SK-N-SH (cell line): Measurements from ENCODE around the gene EPB41L4A.

Experiments
- CHD2 ChIP-seq: fragments of 150-350 bp; IDR thresholded peaks from 2 replicates; pipeline ENCODE4 v1.6.1; 2018; ENCODE audit warnings: low read length; ENCODE audit not compliant: partially characterized antibody
- EZH2phosphoT487 ChIP-seq: fragments of 200-600 bp; sonication (generic); IDR thresholded peaks from 2 replicates; pipeline ENCODE4 v1.6.1; 2017; ENCODE audit warnings: low read depth, mixed run types, mild to moderate bottlenecking, antibody characterized with exemption, moderate library complexity, borderline replicate concordance
- GATA2 ChIP-seq: sonication (generic); formaldehyde crosslinking; IDR thresholded peaks from 2 replicates; pipeline ENCODE4 v1.5.0; 2020; ENCODE audit warnings: mild to moderate bottlenecking, missing genetic modification reagents
- NRF1 ChIP-seq: IDR thresholded peaks from 2 replicates; pipeline ENCODE4 v1.6.1; 2012; ENCODE audit warnings: low read depth, mild to moderate bottlenecking, low read length
- TAF1 ChIP-seq: IDR thresholded peaks from 2 replicates; pipeline ENCODE4 v1.6.1; 2012; ENCODE audit warnings: low read depth, mild to moderate bottlenecking, low read length, moderate library complexity, borderline replicate concordance
- YY1 ChIP-seq: IDR thresholded peaks from 2 replicates; pipeline ENCODE4 v1.4.0; 2012; ENCODE audit warnings: low read depth, mild to moderate bottlenecking
- TF ChIP-seq, protein P1 (sequence below): fragments of 200-600 bp; sonication (generic); IDR thresholded peaks from 2 replicates; pipeline ENCODE4 v1.6.1; 2017; ENCODE audit warnings: antibody characterized with exemption, mild to moderate bottlenecking, moderate library complexity
- TF ChIP-seq, protein P2 (sequence below): fragments of 150-350 bp; IDR thresholded peaks from 2 replicates; pipeline ENCODE4 v1.6.1; 2017; ENCODE audit warnings: antibody characterized with exemption, low read length, low read depth, borderline replicate concordance
- TF ChIP-seq, protein P3 (sequence below): IDR thresholded peaks from 2 replicates; pipeline ENCODE4 v1.4.0; 2012; ENCODE audit warnings: low read depth, borderline replicate concordance
- TF ChIP-seq, protein P4 (sequence below): IDR thresholded peaks from 2 replicates; pipeline ENCODE4 v1.4.0; 2012; ENCODE audit warnings: low read depth

DNA sequence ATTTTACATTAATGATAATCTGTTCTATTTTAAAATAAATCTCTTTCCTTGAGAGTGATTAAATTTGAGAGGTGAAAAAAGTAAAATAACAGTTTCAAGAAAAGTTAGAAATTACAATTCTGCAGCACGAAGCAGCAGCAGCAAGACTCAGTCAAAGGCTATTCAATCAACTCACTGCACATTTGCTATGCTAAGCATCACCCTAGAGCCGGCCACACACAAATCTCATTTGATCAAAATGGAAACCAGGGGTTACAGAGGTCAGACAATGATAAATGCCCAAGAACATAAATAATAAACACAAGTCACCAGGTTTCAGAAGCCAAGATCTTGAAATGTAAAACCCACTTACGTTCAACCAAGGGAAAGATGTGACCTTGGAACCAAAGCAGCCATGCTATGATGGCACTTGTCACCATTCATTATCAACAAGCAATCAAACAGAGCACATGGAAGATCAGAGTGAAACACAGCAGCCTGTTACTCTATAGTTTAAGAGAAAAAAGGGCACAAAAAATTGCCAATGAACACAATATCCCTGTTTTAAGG, 136.0 kb downstream of the EPB41L4A start:
- TF ChIP-seq, protein P1, sequence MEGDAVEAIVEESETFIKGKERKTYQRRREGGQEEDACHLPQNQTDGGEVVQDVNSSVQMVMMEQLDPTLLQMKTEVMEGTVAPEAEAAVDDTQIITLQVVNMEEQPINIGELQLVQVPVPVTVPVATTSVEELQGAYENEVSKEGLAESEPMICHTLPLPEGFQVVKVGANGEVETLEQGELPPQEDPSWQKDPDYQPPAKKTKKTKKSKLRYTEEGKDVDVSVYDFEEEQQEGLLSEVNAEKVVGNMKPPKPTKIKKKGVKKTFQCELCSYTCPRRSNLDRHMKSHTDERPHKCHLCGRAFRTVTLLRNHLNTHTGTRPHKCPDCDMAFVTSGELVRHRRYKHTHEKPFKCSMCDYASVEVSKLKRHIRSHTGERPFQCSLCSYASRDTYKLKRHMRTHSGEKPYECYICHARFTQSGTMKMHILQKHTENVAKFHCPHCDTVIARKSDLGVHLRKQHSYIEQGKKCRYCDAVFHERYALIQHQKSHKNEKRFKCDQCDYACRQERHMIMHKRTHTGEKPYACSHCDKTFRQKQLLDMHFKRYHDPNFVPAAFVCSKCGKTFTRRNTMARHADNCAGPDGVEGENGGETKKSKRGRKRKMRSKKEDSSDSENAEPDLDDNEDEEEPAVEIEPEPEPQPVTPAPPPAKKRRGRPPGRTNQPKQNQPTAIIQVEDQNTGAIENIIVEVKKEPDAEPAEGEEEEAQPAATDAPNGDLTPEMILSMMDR = no peak
- no peak for TF ChIP-seq GATA2
- TF ChIP-seq, protein P2, sequence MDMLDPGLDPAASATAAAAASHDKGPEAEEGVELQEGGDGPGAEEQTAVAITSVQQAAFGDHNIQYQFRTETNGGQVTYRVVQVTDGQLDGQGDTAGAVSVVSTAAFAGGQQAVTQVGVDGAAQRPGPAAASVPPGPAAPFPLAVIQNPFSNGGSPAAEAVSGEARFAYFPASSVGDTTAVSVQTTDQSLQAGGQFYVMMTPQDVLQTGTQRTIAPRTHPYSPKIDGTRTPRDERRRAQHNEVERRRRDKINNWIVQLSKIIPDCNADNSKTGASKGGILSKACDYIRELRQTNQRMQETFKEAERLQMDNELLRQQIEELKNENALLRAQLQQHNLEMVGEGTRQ = no peak
- TF ChIP-seq, protein P3, sequence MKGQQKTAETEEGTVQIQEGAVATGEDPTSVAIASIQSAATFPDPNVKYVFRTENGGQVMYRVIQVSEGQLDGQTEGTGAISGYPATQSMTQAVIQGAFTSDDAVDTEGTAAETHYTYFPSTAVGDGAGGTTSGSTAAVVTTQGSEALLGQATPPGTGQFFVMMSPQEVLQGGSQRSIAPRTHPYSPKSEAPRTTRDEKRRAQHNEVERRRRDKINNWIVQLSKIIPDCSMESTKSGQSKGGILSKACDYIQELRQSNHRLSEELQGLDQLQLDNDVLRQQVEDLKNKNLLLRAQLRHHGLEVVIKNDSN = no peak
- TF ChIP-seq EZH2phosphoT487 = no peak
- TF ChIP-seq TAF1 = no peak
- TF ChIP-seq CHD2 = no peak
- TF ChIP-seq YY1 = no peak
- no peak for TF ChIP-seq NRF1
- TF ChIP-seq, protein P4, sequence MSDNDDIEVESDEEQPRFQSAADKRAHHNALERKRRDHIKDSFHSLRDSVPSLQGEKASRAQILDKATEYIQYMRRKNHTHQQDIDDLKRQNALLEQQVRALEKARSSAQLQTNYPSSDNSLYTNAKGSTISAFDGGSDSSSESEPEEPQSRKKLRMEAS = no peak
